Measurements from ENCODE around the gene RNASE4.

RNASE4 gene

DNA sequence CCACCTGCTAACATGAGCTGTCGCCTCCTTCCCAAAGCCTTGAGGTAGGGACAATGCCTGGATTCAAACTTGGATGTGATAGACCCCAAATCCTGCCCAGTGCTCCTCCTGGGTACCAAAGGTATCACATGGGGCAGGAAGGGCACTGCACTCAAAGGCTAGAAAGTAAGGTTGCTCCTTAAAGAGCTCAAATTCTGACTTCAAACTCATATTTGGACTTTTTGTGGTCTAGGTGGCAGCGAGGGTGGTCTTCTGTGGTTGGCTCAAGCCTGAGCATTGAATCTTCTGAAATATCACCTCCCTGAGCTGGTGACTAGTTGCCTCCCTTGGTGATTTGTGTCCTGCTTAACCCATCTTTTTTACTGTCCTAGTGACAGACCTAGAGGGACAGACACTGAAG, 8.3 kb upstream of the RNASE4 start:
- DNase-seq = no peak

DNA sequence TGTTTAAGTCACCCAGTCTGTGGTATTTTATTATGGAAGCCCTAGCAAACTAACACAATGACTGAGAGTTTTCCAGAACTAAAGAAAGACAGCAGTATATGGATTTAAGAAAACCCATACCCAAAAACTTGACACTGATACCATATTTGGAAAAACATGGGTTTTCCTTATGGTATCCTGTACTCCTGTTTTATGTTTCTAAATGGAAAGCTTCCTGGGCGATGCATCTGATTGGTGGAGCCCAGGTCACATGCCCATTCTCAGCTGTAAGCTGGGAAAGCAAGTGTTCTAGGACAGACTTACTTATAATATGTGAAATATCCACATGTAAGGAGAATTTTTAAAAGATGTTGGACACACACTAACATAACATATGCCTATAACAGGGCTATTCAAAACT, 4.5 kb upstream of the RNASE4 start:
- DNase-seq = peak; percentile 45

DNA sequence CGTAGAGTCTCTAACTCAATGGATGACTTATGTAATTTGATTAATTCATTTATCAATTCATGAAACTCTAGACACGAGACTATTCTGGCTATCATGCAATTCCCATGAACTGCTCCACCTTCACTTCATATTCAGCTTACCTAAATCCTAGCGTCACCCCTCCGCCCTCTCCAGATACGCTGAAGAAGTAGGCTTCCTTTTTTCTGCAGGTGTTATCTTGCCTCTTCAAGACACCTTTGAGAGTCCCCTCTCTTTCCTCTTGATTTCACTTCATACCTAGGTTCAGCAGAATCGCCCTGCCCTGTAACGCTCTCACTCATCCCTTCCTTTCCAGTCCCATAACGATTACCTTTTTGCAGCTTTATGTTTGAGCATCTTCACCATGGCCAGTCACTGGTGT, 4.0 kb upstream of the RNASE4 start:
- no peak for DNase-seq

DNA sequence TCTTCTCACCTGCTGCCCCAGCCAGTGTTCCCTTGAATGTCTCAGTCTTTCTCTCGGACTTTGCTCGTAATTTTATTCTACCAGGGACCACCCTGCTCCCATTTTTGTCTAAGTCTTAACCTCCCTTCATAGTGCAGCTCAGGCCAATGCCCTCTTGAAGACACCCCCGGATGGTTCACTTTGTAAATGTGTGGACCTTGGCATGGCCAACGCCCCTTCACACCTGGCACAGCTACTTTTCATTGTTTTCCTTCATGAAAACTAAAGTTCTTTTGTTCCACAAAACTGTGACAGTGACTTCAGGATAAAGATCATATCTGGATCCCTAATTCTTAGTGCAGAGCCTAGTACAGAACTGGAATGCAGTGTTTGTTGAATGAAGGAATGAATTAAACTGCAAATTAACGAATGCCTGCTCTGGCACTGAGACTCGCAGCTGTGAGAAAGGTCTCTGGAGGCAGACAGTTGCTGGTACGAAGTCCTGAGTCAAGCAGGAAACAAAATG, 3.5 kb upstream of the RNASE4 start:
- DNase-seq = no peak

DNA sequence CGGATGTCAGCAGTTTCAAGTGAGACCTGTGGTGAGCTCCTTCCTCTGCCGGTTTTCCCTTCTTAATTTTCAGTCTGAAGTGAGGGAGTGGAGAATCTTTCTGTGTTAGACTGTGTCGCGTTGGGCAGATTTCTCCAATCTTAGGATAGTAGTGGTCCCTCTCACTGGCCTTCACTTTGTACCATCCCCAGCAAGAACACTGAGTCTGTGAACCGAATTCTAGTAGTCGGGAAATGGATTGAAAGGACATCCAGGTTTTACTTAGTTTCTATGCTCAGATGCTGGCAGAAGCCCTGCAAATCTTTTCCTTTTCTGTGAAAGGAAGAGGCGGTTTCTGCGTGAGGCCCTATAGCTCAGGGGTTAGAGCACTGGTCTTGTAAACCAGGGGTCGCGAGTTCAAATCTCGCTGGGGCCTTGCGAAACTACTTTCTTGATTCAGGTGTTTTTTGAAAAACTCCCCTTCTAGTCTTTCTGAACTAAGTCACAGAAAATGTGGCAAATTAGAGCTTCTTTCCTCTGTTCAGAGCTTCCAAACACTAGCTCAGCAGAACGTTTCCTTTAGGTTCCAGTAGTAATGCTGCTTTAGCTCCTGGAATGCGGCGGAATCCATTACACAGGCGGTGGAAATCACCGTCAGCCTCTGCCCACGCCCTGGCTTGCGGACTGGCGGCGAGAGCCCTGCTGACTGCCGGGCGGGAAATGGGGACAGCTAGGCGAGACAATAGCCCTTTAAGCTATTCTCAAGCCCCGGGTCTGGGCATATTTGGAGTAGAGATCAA, 2.8 kb upstream of the RNASE4 start:
- peak; percentile 92 for DNase-seq

DNA sequence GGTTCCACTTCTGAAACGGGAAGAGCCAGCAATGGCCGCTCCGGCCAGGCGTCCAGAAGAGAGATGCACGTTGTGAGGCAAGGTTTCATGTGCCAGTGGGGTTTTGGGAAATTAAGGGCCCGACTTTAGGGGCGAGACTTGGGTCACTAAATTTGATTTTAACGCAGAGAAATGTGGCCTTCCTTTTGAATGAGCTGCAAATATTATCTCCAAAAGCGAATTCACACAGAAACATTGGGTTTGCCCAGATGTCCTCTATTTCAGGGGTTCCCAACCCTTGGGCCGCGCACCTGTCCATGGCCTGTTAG, 2.3 kb upstream of the RNASE4 start:
- DNase-seq = no peak

DNA sequence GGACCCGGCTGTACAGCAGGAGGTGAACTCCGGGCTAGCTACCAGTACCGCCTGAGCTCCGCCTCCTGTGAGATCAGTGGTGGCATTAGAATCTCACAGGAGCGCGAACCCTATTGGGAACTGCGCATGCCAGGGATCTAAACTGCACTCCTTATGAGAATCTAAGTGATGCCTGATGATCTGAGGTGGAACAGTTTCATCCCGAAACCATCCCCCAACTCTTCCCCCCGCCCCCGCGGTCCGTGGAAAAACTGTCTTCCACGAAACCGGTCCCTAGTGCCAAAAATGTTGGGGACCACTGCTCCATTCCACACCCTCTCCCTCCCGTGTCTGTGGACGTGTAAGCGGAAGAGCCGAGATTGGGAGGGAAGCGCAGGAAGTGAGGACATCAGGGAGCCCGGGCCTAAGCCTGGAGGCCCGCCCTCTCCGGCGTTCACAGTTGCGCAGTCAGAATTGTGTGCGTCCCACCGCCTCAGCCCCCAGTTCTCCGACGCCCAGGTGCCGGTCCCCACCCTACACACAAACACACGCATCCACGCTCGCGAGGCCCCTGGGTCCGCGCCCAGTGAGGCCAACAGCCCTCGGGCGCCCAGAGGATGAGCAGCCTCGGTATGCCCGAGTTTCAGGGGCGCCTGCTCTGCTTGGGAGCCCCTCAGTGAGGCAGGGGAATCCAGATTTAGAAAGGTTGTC, 1.8 kb upstream of the RNASE4 start:
- peak; percentile 93 for DNase-seq

DNA sequence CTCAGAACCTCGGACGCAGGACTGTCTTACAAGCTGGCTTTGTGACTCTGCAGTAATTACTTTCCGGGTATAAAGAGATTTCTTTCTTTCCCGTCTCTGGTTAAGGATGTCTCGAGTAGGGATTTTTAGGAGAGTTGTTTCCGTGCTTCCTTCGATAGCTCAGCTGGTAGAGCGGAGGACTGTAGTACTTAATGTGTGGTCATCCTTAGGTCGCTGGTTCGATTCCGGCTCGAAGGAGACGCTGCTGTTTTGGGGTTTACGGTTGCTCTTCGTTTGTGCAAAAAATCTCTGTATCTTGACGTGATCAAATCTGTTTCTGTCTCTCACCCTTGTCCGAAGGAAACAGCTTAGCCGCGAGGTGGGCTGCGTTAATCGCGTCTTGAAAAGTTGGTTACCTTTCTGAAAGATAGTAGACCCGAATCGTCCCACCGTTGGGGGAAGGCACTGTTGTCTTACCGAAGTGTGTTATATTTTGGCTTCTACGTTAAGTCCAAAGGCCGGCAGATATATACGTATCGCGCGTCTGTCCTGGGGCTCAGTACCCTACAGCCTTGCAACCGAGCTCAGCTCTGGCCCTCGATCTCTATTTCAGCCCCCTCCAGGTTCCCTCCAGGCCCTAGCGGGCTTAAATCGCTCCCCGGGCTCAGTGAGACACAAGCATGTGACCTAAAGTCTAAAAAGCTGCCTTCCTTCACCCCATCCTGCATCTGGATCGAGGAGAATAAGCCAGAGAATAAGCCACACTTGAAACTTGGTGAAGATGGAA, 1.1 kb upstream of the RNASE4 start:
- peak; percentile 94 for DNase-seq

DNA sequence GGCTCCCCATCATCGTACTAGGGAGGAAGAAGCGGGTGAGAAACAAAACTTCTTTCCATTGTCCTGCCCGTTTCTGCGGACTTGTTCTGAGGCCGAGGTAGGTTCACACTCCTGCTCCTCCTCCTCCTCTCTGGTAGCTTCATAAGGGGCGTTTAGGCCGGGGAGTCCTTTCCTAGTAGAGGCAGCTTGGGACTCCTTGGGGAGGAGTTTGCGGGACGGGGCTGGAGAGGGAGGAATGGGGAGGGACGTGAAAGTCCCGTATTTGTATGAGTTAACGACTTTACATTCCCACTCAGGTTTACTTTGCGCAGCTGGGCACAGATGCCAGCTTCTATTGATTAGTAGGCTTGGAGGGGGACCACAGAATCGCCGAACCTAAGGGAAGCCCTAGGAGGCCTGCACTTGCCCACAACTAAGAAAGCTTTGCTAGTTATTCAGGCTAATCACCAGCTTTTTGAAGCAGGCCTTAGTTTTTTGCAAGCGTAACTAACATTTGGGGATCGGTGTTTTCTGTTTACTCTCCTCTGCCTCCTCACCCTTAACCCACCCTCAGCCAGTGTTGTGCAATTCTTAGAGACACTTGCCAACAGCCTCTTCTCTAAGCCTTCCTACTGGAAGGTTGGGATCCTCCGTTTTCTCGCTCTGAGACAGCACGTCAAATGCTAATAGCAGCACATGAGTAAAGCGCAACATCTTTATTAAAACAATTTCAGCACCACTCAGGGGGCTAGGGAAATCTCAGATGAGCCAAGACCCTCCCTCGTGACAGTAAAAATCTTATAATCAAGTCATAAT, 499 bp downstream of the RNASE4 start:
- DNase-seq = peak; percentile 58

DNA sequence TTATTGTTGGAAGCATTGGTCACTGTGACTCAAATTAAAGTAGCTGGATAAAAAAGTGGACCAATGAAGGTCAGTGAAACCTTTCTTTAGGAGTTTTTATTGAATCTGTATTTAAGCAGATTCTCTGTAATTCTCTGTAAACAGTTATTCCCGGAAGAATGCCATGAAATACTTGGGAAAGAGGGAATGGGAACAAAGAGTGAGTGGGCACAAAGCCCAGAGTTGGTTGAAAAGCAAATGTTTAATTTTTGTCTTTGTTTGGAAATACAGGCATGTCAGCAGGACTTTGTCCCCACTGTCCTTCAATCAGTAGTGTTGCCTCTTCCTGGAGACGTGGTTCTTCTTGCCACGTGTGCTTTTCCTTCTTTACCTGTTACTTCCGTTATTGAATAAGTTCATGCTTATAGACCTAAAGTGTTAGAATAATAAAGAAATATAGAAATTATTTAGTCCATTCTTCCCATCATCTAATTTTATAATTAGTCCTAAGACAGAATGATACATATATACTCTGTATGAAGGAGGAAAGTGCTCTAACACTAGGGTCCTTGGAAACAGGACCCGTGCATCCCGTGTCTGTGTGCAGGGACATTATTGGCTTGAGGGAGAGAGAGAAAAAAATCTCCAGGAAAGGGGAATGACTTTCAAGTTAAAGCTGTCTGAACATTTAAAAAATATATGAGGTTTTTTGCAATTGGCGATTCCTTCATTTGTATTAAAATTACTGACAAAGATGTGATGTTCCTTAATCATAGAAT, 2.2 kb downstream of the RNASE4 start:
- no peak for DNase-seq

DNA sequence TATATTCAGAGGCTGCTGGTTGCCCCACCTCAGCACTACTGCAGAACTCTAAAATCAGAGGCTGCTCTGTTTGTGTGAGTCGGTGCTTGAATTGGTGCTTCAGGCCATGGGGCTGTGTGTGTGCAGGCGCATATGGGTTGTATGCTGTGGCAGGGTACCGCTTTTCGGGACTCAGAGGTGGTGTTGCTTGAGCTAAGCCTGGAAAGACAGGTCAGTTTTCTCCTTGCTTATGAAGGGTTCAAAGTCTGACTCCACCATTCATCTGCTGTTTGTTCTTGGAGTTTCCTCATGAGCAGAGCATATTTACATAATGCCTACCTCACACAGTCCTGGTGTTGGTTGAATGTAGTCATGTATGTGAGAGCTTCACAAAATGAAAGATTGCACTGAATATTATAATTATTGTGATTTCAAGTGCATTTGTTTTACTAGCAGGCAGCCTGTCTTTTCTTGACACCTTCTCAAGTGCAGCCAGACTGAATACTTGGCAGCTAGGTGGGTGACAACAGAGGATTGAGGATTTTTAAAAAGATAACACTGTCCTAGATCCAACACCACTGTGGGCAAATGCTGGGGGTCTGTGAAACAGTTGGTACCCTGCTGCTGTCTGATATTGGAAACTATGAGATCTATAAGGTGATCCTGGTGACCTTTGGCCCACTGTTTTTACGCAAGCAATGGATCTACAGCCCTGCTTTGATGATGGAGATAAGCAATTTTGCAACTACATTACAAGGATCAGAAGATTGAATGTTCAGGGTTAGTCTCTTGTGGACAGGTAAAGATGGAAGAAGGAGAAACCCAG, 3.2 kb downstream of the RNASE4 start:
- no peak for DNase-seq

DNA sequence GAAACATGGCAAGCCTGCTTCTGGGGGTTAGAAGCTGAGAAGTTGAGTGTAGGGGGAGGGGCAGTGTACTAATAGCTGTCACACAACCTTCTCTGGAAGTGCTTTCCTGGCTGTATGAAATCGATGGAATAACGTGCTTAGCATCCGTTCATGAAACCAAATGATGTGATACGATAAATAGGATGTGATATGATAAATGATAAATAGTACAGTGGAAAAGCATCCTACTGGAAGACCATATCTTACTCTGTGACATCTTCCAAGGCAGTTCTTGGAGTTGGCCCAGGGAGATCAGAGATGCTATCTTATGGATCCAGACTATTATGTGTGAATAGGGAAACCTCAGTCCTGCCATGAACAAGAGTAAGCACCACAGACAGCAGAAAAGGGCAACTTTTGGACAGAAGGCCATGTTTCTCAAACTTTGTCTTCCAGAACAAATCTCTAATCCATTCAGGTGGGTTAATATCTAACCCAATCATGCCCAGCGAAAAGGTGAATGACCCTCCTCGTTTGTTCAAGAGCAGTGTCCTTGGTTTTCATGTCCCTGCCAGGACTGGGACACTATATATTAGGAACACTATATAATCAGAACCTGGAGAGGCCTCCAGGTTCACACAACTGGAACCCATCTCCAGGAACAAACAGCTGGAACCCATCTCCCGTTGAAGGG, 3.9 kb downstream of the RNASE4 start, which contains the start of gene ANG:
ANG (plus strand) TSS at position 598 of the 673 bp plus-strand sequence. CDS start 4,801 bp downstream, outside the sequence.
- DNase-seq = no peak

DNA sequence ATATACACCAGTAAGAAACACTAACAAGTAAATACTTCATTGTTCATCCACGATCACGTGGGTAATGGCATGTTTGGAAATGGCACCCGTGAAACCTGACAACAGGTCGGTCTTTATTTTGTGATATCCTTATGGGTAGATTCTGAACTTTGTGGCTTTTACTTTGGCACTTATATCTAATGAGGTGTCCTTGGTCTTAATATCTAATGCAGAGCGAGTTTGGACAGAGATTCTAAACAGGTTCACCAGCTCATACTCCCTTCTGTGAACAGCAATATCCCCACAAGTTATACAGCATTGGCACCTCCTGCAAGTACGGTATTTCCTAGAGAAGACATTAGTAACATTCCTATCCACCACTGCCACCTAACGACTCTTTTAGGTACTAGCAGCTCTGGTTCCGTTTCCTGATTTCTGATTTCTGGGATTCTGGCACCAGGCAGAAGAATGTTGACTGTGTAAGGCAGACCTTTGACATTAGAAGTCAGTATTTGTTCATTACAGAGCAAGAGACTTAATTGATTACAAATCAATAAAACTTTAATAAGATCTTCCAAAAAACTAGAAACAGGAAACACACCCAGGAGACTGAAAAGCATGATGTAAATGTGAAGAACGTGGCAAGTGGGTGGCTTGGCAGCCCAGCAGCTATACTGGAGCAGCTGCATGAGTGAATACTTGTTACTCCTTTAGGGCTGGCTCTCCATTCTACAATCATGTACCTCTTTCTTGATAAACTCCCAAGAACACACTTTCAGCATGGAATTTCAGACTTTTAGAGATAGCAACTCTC, 6.7 kb downstream of the RNASE4 start:
- peak; percentile 59 for DNase-seq

DNA sequence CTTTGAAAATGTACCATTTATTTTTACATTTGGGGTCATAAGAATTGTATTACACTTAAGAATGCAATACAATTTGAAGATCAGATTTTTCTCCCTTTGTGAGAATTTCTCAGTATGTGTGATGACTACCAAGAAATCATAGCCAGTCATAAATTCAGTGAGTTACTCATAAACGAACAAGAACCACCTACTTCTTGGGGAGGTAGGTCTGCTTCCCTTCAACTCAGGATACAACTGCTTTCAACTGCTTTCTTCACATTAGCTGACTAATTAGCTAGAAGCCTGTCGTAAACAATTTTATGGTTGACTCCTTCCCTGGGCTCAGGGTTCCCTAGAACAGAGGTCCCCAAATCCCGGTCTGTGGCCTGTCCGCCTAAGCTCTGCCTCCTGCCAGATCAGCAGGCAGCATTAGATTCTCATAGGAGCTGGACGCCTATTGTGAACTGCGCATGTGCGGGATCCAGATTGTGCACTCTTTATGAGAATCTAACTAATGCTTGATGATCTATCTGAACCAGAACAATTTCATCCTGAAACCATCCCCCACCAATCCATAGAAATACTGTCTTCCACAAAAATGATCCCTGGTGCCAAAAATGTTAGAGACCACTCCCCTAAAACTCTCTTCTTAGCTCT, 7.9 kb downstream of the RNASE4 start:
- DNase-seq = no peak

DNA sequence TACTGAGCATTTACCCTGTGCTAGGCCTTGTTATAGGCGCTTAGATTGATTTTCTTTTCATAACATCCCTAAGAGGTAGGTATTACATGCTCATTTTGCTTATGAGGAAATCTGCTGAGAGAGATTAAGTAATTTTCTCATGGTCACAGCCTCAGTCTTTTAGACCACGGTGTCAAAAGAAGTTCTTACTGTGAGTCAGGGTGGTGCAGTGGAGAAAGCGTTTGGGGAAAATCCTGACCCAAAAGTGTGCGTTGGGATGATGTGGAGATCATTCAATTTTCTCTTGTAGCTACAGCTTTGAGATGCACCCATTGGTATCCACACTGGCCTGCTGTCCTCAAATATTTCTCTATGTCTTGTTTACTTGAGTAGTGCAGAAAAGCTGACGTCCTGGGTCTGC, 12.4 kb downstream of the RNASE4 start:
- DNase-seq = no peak

DNA sequence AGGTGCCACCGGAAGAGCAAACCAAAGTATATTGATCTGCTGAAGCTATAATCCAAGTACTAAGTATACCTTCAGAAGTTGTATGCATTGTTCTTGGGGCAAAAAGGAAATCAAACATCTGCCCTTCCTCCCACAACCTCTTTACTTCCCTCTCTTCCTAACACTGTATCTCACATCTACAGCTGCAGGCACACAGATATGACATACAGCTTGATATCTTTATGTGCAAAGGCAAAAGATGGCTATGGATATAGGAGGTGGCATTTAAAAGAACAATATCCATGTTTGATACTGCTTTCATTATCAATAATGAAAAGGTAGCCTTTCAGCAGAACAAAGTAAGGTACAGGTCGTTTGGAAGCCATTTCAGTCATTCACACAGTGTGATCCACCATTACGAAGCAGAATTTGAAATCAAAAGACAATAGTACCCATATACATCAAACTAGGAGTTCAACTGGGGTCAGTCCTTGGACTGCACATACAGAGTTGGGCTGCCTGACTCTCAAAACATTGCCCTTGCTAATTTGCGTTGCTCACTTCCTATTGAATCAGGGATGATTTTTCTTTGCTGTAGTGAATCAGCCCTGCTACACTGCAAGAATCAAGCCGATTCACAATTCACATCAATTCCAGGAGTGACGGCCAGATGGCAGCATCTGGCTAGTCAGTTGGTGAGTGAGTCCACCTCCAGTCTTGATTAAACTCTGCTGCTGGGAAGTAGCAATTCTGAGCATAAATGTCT, 13.1 kb downstream of the RNASE4 start:
- DNase-seq = peak; percentile 57

DNA sequence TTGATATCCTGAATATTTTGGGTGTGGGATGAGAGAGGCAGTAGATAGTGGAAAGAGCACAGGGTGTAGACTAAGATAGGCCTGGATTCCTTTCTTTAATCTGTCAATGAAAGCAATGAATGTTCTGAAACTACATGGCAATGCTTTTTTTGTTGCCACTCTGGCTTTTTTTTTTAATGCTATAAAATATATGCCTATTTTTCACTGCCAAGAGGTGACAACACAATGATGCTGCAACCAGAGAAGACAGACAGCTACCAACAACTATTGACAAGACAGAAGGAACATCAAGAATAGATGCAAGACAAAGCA, 13.6 kb downstream of the RNASE4 start:
- DNase-seq = no peak

DNA sequence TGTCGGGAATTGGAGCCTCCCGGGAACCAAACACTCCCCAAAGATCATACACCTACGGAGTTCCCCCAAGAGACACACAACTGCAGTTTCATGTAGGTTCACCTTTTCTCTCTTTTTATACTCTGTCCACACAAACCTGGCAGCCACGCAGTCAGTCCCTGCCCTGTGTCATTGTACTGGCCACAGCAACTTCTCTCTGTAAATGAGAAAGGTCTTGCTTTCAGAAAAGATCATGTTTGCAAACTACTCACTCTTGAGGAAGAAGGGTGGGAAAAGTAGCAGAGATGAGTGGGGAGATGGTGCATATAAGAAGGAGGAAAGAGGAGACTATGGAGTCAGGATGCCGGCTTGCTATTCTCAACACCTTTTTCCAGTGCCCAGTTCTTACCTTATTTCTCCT, 14.6 kb downstream of the RNASE4 start:
- DNase-seq = no peak

DNA sequence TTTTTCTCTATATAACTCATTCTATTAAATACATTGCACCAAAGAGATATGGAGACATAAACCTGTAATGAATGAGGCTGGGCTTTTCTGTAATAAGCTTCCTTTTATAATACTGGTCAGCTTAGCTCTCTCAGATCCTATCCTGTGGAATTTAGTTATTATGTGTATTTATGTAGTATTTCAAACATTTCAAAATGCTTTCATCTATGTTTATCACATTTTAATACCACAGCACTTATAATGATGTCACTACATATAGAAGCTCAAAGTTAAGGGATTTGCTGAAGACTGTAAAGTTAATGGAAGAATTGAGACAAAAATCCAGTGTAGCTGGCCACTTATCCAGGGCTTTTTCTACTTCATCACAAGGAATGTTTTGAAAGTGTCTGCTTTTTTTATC, 15.6 kb downstream of the RNASE4 start:
- no peak for DNase-seq

Data from fibroblast of skin of right quadriceps (primary cell).